LNCaP clone FGC (cell line): ENCODE results near the gene ACACA.

Source experiments
- DNase-seq: peaks from one replicate; pipeline ENCODE4 v3.0.0-alpha.2; 2011; ENCODE audit warnings: low read depth
- H3K4me3 ChIP-seq: 2 replicates; pipeline ENCODE4 v1.5.1; 2011; ENCODE audit warnings: mild to moderate bottlenecking, low read depth, low read length, control low read depth
- CTCF ChIP-seq: IDR thresholded peaks from 2 replicates; pipeline ENCODE4 v1.5.1; 2012; ENCODE audit warnings: mild to moderate bottlenecking; ENCODE audit not compliant: control insufficient read depth, insufficient read depth; ENCODE audit errors: extremely low read depth

Gene ACACA

GRCh38 chr17:37109731-37110710, 296.6 kb downstream of the ACACA start:
- no peak for TF ChIP-seq CTCF
- H3K4me3 ChIP-seq, result no peak overlapping the region
- no peak for DNase-seq

GRCh38 chr17:37109106-37109505, 297.5 kb downstream of the ACACA start:
- TF ChIP-seq CTCF, result no peak
- no peak for DNase-seq
- no peak overlapping the region for H3K4me3 ChIP-seq

- no peak for TF ChIP-seq CTCF
- DNase-seq, result peak; percentile 76
- no peak overlapping the region for H3K4me3 ChIP-seq
Observed at GRCh38 chr17:37107406-37108083, 299.1 kb downstream of the ACACA start.

- TF ChIP-seq CTCF, result no peak
Observed at GRCh38 chr17:37106049-37106448, 300.6 kb downstream of the ACACA start.

GRCh38 chr17:37103231-37103630, 303.4 kb downstream of the ACACA start:
- H3K4me3 ChIP-seq, result no peak overlapping the region
- no peak for DNase-seq
- TF ChIP-seq CTCF, result no peak

More at GRCh38 chr17:37106049-37106448, 300.6 kb downstream of the ACACA start:
- DNase-seq, result peak; percentile 60
- H3K4me3 ChIP-seq, result no peak overlapping the region

GRCh38 chr17:37101306-37101705, 305.3 kb downstream of the ACACA start:
- no peak overlapping the region for H3K4me3 ChIP-seq
- TF ChIP-seq CTCF, result no peak
- DNase-seq, result no peak

- H3K4me3 ChIP-seq, result no peak overlapping the region
- no peak for DNase-seq
- no peak for TF ChIP-seq CTCF
Observed at GRCh38 chr17:37100231-37100630, 306.4 kb downstream of the ACACA start.
